Measurements from ENCODE around the gene PPP2R1B. TPM values are rescaled to one million over a fixed set of nuclear protein-coding genes. Genes with fewer than 3 reads are reported as not detected.

Gene PPP2R1B
- total RNA-seq, 1 donor from 2014 or later, result 44.5 TPM

GRCh38 chr11:111688013-111688412, 78.2 kb downstream of the PPP2R1B start:
- Histone ChIP-seq H3K36me3 (ENCODE audit: insufficient read depth, low read length) (peaks cover 6% of the 10 kb centered on the region), H3K27ac (ENCODE audit: low read depth, low read length) (no peak overlapping the region), H2AFZ (ENCODE audit: low read depth, low read length) (no peak overlapping the region), H3K4me2 (ENCODE audit: low read length) (no peak overlapping the region), H3K9me3 (ENCODE audit: insufficient read depth, low read depth, low read length) (no peaks in the 10 kb centered on the region), H3K4me3 (ENCODE audit: insufficient read depth, low read depth, low read length) (no peak overlapping the region), H3K9ac (ENCODE audit: low read length) (no peak overlapping the region), H4K20me1 (ENCODE audit: insufficient read depth, low read length) (no peaks in the 10 kb centered on the region), H3K79me2 (ENCODE audit: insufficient read depth, low read length) (no peaks in the 10 kb centered on the region), H3K4me1 (ENCODE audit: insufficient read depth, low read length) (no peaks in the 10 kb centered on the region), H3K27me3 (ENCODE audit: insufficient read depth, low read length) (no peaks in the 10 kb centered on the region)
- no peak overlapping the region for H3K27ac Mint-ChIP-seq (ENCODE audit: unreplicated experiment)
- TF ChIP-seq CTCF (IDR thresholded peaks at IDR 0.05; ENCODE audit: insufficient read depth, low read depth, low read length) (no peak), EZH2 (IDR thresholded peaks at IDR 0.05; ENCODE audit: insufficient read depth, low read length) (no peak)
- no peaks in the 10 kb centered on the region for H3K9me3 Mint-ChIP-seq (ENCODE audit: unreplicated experiment)
- peaks cover 15% of the 10 kb centered on the region for H3K4me1 Mint-ChIP-seq (ENCODE audit: low read depth, unreplicated experiment)
- FAIRE-seq (no peak), DNase-seq (ENCODE audit: low read depth) (peak; percentile 16)
- H3K27me3 Mint-ChIP-seq (ENCODE audit: low read depth, unreplicated experiment), result no peaks in the 10 kb centered on the region
- H3K36me3 Mint-ChIP-seq (ENCODE audit: low read depth, unreplicated experiment), result peaks cover 6% of the 10 kb centered on the region
- no peak overlapping the region for H3K4me3 Mint-ChIP-seq (ENCODE audit: unreplicated experiment)

- Mint-ChIP-seq H3K27me3 (ENCODE audit: low read depth, unreplicated experiment) (no peaks in the 10 kb centered on the region), H3K36me3 (ENCODE audit: low read depth, unreplicated experiment) (peaks cover 6% of the 10 kb centered on the region), H3K27ac (ENCODE audit: unreplicated experiment) (peak overlapping the region; percentile 65), H3K4me1 (ENCODE audit: low read depth, unreplicated experiment) (peaks cover 15% of the 10 kb centered on the region), H3K4me3 (ENCODE audit: unreplicated experiment) (no peak overlapping the region), H3K9me3 (ENCODE audit: unreplicated experiment) (no peaks in the 10 kb centered on the region)
- Histone ChIP-seq H3K36me3 (ENCODE audit: insufficient read depth, low read length) (peaks cover 6% of the 10 kb centered on the region), H4K20me1 (ENCODE audit: insufficient read depth, low read length) (no peaks in the 10 kb centered on the region), H3K4me2 (ENCODE audit: low read length) (no peak overlapping the region), H2AFZ (ENCODE audit: low read depth, low read length) (no peak overlapping the region), H3K9me3 (ENCODE audit: insufficient read depth, low read depth, low read length) (no peaks in the 10 kb centered on the region), H3K79me2 (ENCODE audit: insufficient read depth, low read length) (no peaks in the 10 kb centered on the region), H3K4me1 (ENCODE audit: insufficient read depth, low read length) (no peaks in the 10 kb centered on the region), H3K4me3 (ENCODE audit: insufficient read depth, low read depth, low read length) (no peak overlapping the region), H3K27ac (ENCODE audit: low read depth, low read length) (no peak overlapping the region), H3K9ac (ENCODE audit: low read length) (no peak overlapping the region), H3K27me3 (ENCODE audit: insufficient read depth, low read length) (no peaks in the 10 kb centered on the region)
- DNase-seq (ENCODE audit: low read depth) (peak; percentile 34), FAIRE-seq (no peak)
- TF ChIP-seq CTCF (IDR thresholded peaks at IDR 0.05; ENCODE audit: insufficient read depth, low read depth, low read length), result no peak
- TF ChIP-seq EZH2 (IDR thresholded peaks at IDR 0.05; ENCODE audit: insufficient read depth, low read length), result no peak
Observed at GRCh38 chr11:111684251-111684650, 81.9 kb downstream of the PPP2R1B start.

GRCh38 chr11:111683806-111684205, 82.4 kb downstream of the PPP2R1B start:
- H3K4me1 Mint-ChIP-seq (ENCODE audit: low read depth, unreplicated experiment), result peaks cover 15% of the 10 kb centered on the region
- Histone ChIP-seq H3K9me3 (ENCODE audit: insufficient read depth, low read depth, low read length) (no peaks in the 10 kb centered on the region), H2AFZ (ENCODE audit: low read depth, low read length) (no peak overlapping the region), H4K20me1 (ENCODE audit: insufficient read depth, low read length) (no peaks in the 10 kb centered on the region), H3K4me1 (ENCODE audit: insufficient read depth, low read length) (no peaks in the 10 kb centered on the region), H3K36me3 (ENCODE audit: insufficient read depth, low read length) (peaks cover 5% of the 10 kb centered on the region), H3K79me2 (ENCODE audit: insufficient read depth, low read length) (no peaks in the 10 kb centered on the region), H3K4me3 (ENCODE audit: insufficient read depth, low read depth, low read length) (no peak overlapping the region), H3K4me2 (ENCODE audit: low read length) (no peak overlapping the region), H3K27ac (ENCODE audit: low read depth, low read length) (no peak overlapping the region), H3K27me3 (ENCODE audit: insufficient read depth, low read length) (no peaks in the 10 kb centered on the region), H3K9ac (ENCODE audit: low read length) (no peak overlapping the region)
- TF ChIP-seq EZH2 (IDR thresholded peaks at IDR 0.05; ENCODE audit: insufficient read depth, low read length) (no peak), CTCF (IDR thresholded peaks at IDR 0.05; ENCODE audit: insufficient read depth, low read depth, low read length) (no peak)
- H3K27me3 Mint-ChIP-seq (ENCODE audit: low read depth, unreplicated experiment), result no peaks in the 10 kb centered on the region
- peak overlapping the region; percentile 65 for H3K27ac Mint-ChIP-seq (ENCODE audit: unreplicated experiment)
- H3K36me3 Mint-ChIP-seq (ENCODE audit: low read depth, unreplicated experiment), result peaks cover 2% of the 10 kb centered on the region
- H3K9me3 Mint-ChIP-seq (ENCODE audit: unreplicated experiment), result no peaks in the 10 kb centered on the region
- DNase-seq (ENCODE audit: low read depth) (no peak), FAIRE-seq (no peak)
- H3K4me3 Mint-ChIP-seq (ENCODE audit: unreplicated experiment), result no peak overlapping the region

All from astrocyte (in vitro differentiated cells and primary cell).